K562 treated with DMSO at 1 percent for 24 hours (cell line): ENCODE measurements around the gene CD22. TPM values are rescaled to one million over a fixed set of nuclear protein-coding genes. Genes with fewer than 3 reads are reported as not detected.

Source experiments
- total RNA-seq: library from RNA; unstranded; fragments of 300-600 nt; gene quantifications from 2 replicates; pipeline ENCODE4 v1.2.3, GENCODE V29; 2022; ENCODE audit warnings: low read depth; ENCODE audit not compliant: insufficient read depth

The CD22 gene
- 1.5 and 1.6 TPM in 2 replicates for total RNA-seq

GRCh38 chr19:35328851-35329285 lies at the start of gene CD22:
TSS of gene CD22 (plus strand) at chr19:35329187. CDS start at chr19:35332041, 2,854 bp downstream.

DNA sequence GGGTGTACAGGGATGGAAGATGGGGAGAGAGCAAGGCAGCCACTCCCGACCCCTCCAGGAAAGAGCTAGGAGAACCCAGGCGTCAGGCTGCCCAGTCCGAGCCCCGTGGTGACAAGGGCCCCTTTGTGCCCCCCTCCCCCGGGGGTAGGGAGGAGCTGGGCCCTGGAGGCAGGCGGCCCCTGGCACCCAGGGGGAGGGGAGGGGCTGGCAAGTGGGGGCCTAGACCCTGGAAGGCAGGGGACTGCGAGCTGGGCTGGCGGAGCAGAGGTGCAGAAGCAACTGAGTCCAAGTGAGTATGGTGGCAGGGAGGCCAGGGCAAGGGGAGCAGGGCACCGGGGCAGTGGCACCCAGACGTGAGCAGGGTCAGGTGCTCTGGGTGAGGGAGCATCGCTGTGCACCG lies 37.1 kb upstream of the CD22 start, which contains the start of gene MAG:
Gene MAG (plus strand): TSS at position 246 of the 400 bp plus-strand sequence. CDS start 3,248 bp downstream, outside the sequence.

GRCh38 chr19:35347171-35347929 lies 18.4 kb downstream of the CD22 start, which contains the start of gene FFAR1:
TSS of gene FFAR1 (plus strand) at chr19:35347902. CDS start at chr19:35351552, 3,650 bp downstream.

DNA sequence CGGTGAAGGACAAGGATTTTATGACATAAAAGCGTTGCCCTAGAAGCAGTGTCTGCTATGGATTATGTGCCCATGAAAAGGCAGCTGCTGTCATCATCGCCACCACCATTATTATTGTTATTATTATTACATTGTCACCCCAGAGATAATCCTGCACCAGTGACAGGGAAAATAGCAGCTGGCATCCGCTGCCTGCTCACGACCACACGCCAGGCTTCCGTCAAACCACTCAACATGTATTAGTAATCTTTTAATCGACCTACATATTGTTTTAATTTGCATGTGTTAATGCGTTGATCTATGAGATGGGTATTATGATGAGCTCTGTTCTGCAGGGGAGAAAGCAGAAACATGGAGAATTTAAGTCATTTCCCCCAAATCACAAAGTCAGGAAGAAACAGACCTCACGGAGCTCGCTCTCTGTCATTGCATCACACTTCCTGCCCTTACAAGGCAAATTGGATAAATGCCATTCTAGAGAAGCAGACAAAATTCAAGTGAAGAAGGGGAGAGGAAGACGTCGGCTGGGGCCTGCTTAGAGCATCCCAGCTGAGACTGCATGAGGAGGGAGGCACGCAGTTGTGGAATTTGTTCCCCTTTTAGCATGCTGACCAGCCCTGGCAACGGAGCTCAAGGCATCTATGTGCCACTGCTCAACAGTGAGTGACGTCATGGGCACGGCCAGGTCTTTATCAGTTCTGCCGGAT lies 29.0 kb downstream of the CD22 start, which contains the start of gene FFAR3:
Gene FFAR3 (plus strand): TSS at position 594 of the 707 bp plus-strand sequence. CDS start 431 bp downstream, outside the sequence.

GRCh38 chr19:35370722-35371121 lies 41.7 kb downstream of the CD22 start, which contains the start of gene GPR42:
TSS of gene GPR42 (plus strand) at chr19:35371068. CDS start at chr19:35371360, 292 bp downstream.

Other genes starting within 250 kb of the CD22 start
- gene FXYD3, start 213.4 kb upstream of the CD22 start, total RNA-seq = not detected in 2 replicates
- gene LGI4, start 194.1 kb upstream of the CD22 start, total RNA-seq = 0.39 and 0.86 TPM in 2 replicates
- gene FXYD1, start 190.4 kb upstream of the CD22 start, total RNA-seq = not detected in 2 replicates
- 0.39 TPM in 1 of 2 replicates, not detected in the other for gene FXYD7, start 185.9 kb upstream of the CD22 start, total RNA-seq
- gene FXYD5, start 174.5 kb upstream of the CD22 start, total RNA-seq = 292 and 341 TPM in 2 replicates
- gene FAM187B, start 100.4 kb upstream of the CD22 start, total RNA-seq = 0.27 TPM in 1 of 2 replicates, not detected in the other
- gene LSR, start 80.2 kb upstream of the CD22 start, total RNA-seq = 82.8 and 83.4 TPM in 2 replicates
- 166 and 171 TPM in 2 replicates for gene USF2, start 60.2 kb upstream of the CD22 start, total RNA-seq
- gene HAMP, start 46.7 kb upstream of the CD22 start, total RNA-seq = 2.6 TPM in 1 of 2 replicates, not detected in the other
- 2.2 TPM in 2 replicates for gene MAG, start 37.0 kb upstream of the CD22 start, total RNA-seq
- not detected in 2 replicates for gene FFAR1, start 18.7 kb downstream of the CD22 start, total RNA-seq
- not detected in 2 replicates for gene FFAR3, start 29.3 kb downstream of the CD22 start, total RNA-seq
- gene GPR42, start 41.9 kb downstream of the CD22 start, total RNA-seq = not detected in 2 replicates
- gene FFAR2, start 119.1 kb downstream of the CD22 start, total RNA-seq = not detected in 2 replicates
- not detected in 2 replicates for gene KRTDAP, start 161.3 kb downstream of the CD22 start, total RNA-seq
- not detected in 2 replicates for gene DMKN, start 184.5 kb downstream of the CD22 start, total RNA-seq
- not detected in 2 replicates for gene SBSN, start 199.1 kb downstream of the CD22 start, total RNA-seq
- gene GAPDHS, start 204.3 kb downstream of the CD22 start, total RNA-seq = not detected in 2 replicates
- 125 and 126 TPM in 2 replicates for gene TMEM147, start 216.4 kb downstream of the CD22 start, total RNA-seq
- not detected in 2 replicates for gene ATP4A, start 234.5 kb downstream of the CD22 start, total RNA-seq